Dedifferentiated amniotic fluid mesenchymal stem cell (primary cell): ENCODE data around the gene MS4A2.
"Not testable (repeated sequence)": the region's sequence is repeated elsewhere in the genome, so short reads cannot be mapped to it uniquely, and the experiment has no call there.

Experiments
- DNase-seq: peaks from one replicate; pipeline ENCODE4 v3.0.0-alpha.2; 2016; ENCODE audit errors: extremely low spot score

MS4A2 gene

DNA sequence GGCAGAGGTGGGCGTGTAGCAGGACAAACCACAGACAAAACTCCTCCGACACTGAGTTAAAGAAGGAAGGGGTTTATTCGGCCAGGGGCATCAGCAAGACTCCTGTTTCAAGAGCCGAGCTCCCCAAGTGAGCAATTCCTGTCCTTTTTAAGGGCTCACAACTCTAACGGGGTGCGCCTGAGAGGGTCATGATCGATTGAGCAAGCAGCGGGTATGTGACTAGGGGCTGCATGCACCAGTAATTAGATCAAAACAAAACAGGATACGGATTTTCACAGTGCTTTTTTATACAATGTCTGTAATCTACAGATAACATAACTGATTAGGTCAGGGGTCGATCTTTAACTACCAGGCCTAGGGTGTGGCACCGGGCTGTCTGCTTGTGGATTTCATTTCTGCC lies 12.9 kb downstream of the MS4A2 start:
- not testable (repeated sequence) for DNase-seq

DNA sequence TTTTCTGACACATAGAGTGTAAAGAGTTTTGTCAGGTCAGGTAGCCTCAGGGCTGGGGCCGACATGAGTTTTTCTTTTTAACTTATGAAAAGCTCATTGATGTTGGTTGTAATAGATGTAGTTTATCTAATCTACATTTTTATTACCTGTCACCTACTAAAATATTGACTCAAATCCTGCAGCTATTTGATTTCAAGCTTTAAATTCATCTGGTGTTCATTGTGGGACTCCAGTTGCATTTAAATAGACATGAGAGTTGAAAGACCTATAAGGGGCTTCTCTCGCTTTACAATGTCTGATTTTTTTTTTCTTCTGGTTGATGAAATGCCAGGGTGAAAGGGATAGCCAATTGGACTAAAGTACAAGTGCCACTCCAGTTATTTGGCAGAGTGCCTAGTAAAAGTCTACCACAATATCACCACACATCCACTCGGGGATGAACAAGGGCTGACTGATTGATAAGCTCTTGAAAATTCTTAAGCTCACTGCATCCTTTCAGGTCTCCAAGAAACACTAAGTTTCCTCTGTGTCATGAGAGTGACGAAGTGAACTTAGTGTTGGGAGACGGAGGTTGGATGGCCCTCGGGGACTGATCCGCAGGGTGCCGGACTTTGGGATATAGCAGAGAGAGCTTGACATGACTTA lies 16.1 kb downstream of the MS4A2 start:
- not testable (repeated sequence) for DNase-seq

DNA sequence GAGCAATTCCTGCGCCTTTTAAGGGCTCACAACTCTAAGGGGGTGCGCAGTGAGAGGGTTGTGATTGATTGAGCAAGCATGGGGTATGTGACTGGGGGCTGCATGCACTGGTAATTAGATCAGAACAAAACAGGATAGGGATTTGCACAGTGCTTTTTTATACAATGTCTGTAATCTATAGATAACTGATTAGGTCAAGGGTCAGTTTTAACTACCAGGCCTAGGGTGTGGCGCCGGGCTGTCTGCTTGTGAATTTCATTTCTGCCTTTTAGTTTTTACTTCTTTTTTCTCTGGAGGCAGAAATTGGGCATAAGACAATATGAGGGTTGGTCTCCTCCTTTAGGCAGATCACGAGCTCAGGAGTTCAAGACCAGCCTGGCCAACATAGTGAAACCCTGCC lies 20.2 kb downstream of the MS4A2 start:
- DNase-seq, result not testable (repeated sequence)

DNA sequence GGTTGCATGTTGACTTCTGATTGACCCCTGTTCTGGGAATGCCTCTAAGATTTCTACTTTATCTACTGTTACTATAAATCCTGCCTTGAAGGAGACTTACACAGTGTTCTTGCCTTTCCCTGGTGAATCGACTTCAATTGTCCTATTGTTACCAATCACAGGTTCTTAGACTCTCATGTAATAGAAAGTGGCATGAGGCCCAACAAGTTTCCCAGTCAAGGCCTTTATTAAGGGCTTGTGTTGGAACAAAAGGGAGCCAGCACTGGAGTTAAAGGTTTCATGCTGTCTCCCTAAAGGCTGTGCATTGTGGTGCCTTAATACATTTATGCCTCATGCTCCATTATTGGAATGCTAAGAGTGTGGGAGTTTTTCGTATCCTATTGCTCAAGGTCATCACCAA lies 23.3 kb downstream of the MS4A2 start:
- DNase-seq, result no peak

DNA sequence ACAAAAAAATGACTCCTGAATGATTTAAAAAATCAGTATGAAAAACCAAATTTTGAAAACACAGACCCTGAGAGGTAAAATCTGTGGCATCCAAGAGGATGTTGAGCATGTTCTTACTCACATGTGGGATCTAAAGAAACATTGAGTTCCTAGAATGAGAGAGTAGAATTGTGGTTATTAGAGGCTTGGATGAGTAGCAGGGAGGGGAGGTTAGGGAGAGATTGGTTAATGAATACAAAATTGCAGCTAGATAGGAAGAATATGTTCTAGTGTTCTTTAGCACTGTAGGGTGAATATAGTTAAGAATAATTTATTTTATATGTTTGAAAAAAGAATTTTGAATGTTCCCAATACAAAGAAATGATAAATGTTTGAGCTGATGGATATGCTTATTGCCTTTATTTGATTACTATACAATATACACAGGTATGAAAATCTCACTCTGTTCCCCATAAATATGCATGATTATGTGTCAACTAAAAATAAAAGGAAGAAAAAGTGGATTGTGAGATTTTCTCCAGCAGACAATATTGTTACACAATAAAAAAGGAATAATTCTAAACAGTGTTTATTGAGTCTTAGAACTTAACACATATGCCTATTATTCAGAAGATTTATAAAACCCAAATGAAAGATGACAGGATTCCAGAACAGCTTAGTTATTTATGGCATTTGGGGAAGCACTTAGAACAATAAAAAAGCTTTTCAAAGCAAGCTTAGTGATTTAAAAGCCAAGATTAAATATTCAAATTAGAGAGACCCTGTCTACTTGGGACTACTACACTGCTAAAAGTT lies 28.7 kb downstream of the MS4A2 start:
- no peak for DNase-seq

DNA sequence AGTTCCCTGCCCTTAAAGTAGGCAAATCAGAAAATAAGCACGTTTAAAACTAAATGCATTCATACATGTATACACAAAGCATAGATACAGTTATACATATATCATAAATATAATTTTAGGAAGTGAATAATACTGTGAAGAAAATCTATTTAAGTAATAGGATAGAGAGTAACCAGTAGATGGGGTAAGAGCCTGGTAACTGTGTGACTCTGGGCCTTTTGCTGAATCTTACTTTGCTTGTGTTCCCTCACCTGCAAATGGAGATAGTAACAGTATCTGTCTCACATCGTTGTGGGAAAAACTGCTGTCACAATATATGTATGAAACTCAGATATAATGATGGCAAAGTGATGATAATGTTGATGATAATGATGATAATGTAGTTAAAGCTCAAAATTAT lies 29.9 kb downstream of the MS4A2 start:
- DNase-seq, result no peak

DNA sequence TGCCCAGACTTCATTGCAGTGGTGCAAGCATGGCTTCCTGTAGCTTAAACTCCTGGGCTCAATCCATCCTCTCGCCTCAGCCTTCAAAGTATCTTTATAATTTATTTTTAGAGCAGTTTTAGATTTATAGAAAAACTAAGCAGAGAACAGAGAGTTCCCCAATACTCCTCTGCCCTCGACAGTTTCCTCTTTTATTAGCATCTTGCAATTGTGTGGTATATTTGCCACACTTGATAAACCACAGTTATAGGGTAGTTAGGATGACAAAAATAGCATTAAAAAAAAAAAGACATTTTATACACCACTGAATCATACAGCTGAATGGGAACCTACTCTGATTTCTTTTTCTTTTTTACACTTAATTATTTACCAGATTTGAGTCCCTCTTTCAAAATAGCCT lies 31.2 kb downstream of the MS4A2 start:
- no peak for DNase-seq

DNA sequence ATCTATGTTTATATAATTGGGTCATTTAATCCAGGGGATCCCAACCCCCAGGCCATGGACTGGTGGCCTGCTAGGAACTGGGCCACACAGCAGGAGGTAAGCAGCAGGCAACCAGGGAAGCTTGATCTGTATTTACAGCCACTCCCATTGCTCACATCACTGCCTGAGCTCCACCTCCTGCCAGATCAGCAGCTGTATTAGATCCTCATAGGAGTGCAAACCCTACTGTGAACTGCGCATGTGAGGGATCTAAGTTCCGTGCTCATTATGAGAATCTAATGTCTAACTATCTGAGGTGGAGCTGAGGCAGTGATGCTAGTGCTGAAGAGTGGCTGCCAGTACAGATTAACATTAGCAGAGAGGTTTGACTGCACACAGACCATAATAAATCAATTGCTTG lies 32.8 kb downstream of the MS4A2 start:
- no peak for DNase-seq

DNA sequence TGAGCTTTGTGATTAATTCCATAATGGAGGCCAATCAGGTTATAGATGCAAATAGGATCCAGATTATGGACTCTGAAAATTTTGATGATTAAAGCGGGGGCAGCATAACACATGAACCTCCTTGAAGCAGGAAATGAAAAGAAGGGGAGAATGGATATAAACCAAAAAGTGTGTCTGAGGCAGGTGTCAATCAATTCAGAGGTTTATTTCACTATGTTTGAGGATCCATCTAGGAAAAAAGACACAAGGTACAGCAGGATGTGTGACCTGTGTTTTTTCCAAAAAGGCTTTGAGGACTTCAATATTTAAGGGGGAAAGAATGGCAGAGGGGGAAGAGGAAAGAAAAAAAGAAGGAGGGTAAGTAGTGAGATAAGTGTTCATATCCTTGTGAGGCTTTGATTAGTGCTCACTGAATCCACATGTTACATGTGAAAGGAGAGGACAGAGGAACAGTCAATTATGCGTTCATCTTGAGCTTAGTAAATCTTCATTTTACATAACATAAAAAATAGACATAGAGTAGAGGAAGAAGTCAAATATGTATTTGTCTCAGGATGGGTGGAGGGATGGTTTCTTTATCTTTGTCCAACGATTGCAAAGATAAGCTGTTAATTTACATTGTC lies 34.1 kb downstream of the MS4A2 start:
- DNase-seq, result no peak

DNA sequence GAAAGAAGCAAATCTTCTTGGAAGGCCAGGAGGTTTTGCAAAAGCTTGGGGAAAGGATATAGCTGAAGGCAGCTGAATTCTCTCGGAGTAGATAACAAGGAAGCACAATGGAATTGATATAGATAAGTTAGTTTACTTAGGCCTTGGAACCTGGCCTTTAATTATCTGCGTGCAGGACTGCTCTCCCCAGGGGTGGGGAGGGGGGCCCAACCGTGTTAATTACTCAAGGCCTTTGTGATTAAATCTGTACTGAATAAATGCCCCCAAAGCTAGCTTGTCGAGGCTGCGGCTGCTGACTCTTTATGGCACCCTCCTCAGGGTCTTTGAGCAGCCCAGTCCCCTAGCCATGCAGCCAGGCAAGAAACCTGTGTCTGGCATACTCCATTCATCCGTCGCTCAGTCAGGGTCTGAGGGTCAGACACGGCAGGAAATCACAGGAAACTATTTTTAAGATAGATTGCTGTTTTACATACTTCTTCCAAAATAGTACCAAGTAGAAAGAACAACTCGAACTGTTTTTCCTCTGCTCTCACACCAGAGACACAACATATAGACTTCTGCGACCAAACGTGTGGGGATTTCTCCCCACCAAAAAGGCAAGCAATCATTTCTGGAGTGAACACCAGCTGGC lies 36.5 kb downstream of the MS4A2 start:
- no peak for DNase-seq

DNA sequence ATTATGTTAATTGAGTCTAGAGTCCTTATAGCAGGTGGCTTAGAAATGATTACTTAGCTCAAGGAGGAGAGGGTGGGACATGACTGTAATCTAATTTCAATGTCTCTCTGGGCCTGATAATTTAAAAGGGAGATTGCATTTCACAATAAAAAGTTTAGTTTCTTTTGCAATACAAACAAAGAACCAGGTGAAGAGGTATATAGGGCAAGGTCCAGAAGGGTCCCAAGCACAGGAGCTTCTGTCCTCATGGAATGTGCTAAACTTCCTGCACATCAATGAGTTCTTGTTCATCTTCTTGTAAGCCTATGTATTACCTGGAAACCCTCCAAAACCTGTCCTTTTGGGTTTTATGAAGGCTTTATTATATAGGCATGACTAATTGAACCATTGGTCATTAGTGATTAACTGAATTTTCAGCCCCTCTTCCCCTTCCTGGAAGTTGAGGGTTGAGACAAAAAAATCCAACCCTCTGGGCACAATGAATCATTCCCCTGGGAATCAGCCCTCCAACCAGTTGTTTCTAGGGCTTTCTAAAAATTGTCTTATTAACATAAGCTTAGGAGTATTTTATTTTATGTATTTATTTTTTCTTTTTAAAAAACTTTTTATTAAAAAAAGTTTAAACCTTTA lies 37.6 kb downstream of the MS4A2 start:
- DNase-seq, result no peak

DNA sequence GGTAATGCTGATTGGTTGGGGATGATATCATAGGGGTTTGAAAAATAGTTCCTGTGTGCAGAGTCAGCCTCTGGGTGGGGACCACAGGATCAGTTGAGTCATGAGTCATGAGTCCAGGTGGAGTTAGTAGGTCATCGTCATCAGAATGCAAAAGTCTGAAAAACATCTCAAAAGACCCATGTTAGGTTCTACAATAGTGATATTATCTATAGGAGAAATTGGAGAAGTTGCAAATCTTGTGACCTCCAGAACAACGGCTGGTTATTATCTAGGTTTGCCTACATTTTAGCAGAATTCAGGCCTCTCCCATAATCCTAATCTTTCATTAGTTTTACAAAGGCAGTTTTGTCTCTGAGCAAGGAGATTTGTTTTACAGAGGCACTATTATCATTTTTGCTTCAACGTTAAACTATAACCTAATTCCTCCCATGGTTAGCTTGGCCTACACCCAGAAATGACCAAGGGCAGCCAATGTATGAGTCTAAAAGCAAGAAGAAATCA lies 38.9 kb downstream of the MS4A2 start:
- DNase-seq, result no peak

DNA sequence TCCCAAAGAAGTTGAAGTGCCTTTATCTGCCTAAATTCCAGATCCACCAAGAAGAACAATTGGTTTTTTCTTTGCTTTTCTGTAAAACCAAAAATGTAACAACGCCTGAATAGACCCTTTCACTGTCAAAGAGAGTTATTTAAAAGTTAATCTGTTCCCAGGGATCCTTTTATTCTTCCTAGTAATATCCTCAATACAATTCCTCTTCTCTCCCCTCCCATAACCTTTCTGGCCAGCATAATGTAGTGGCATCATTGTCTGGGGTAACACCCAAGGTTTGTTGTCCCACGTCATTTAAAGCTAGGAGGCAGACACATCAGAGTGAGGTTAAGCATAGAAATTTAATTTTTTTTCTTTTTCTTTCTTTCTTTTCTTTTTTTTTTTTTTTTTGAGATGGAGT lies 39.9 kb downstream of the MS4A2 start:
- no peak for DNase-seq

DNA sequence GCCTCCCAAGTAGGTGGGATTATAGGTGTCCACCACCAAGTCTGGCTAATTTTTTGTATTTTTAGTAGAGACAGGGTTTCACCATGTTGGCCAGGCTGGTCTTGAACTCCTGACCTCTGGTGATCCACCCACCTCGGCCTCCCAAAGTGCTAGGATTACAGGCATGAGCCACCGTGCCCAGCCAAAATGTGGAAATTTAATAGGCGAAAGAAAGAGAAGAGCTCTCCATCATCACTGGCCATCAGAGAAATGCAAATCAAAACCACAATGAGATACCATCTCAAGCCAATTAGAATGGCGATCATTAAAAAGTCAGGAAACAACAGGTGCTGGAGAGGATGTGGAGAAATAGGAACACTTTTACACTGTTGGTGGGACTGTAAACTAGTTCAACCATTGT lies 40.4 kb downstream of the MS4A2 start:
- not testable (repeated sequence) for DNase-seq

DNA sequence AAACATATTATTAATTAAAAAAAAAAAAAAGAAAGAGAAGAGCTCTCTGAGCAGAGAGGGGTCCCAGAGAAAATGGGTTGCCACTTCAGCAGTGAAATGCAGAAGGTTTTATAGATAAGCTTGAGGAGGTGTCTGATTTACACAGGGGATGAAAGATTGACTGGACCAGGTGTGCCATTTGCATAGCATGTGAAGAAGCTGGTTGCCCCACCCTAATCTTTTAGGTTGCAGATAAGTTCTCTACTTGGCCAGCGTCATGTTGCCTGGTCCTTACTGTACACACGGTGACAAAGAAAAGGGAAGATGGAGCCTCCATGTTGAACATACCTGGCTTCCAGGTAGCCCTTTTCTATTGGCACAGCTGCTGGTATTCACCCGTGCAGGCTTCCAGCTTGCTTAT lies 41.4 kb downstream of the MS4A2 start:
- DNase-seq, result no peak

DNA sequence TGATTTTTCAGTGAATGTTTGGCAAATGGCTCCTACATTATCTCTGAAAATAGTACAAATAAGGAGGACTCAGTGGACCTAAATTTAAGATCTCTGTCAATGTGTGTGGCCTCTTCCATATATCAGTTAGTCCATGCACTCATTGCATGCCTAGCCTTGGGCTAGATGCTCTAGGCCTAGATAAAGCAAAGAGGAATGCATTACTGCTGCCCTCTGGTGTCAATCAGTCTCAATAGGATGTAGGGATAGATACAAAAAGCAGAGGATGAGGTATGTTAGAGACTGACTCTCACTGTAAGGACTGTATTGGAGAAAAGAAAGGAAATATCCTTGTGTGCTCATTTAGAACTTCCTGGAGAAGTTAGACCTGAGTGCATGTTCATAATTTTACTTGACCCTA lies 42.0 kb downstream of the MS4A2 start:
- DNase-seq, result no peak

DNA sequence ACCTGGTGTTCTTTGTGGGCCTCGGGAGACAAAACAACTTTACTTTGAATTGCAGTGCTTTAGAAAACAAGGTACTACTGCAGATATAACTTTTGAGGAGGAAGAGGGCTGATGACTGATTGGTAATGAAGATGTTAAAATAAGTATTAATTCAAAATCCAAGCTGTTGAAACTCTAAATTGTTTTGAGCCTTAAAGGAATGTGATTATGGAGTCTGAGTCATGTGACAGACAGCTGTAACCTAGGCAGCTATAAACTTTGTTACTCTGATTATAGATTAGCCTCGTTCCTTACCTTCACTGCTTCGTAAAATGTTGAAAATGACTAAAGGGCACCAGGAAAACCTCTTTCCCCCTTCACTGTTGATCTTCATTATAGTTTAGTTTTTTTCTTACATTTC lies 43.4 kb downstream of the MS4A2 start:
- no peak for DNase-seq

DNA sequence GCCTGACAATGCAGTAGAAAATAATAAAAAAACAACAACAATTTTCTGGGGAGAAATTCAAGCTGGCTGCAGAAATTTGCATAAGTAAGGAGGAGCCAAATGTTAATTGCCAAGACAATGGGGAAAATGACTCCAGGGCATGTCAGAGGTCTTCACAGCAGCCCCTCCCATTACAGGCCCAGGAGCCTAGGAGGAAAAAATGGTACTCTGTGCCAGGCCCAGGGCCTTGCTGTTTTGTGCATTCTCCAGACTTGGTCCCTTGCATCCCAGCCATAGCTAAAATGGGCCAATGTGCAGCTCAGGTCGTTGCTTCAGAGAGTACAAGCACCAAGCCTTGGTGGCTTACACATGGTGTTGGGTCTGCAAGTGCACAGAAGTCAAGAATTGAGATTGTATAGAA lies 45.5 kb downstream of the MS4A2 start:
- DNase-seq, result no peak

DNA sequence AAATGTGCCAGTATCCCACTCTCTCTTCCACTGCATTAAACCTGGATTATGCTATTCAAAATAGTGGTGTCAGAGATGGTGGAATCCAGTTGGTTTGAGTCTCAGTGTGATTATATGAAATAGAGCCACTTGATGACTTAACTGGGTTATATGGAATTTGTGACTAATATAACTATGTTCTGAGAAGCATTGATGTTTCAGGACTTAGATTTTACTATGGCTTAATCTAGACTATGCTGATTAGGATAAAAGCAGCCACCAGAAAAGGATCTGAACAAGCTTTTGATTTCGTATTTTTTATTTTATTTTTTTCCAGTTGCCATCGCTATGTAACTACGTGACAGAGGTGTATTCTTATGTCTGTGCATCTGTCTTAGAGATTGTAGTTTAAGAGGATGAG lies 55.3 kb downstream of the MS4A2 start:
- DNase-seq, result no peak

DNA sequence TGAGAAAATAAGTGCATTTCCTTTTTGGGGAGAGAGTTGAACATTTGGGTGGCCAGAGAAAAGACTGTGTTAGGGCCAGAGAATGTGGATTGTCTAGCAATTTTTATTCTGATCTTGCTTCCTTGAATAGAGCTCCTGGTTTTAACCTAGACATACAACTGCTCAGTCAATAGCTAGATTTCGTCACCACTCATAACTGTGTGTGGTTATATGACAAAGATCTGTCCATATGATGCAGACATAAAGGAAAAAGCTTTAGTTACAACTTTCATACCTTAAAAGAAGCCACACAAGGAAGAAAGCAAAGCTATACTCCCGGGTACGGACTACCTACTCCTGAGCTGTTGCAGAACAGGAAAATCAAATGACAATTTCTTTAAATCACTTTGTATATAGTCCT lies 57.2 kb downstream of the MS4A2 start:
- no peak for DNase-seq
